ENCODE results near the gene FRMD4B.
A peak's percentile ranks its signal among the peaks of the same experiment; 100 is the strongest.
"Not testable (repeated sequence)": the region's sequence is repeated elsewhere in the genome, so short reads cannot be mapped to it uniquely, and the experiment has no call there.

The FRMD4B gene

DNA sequence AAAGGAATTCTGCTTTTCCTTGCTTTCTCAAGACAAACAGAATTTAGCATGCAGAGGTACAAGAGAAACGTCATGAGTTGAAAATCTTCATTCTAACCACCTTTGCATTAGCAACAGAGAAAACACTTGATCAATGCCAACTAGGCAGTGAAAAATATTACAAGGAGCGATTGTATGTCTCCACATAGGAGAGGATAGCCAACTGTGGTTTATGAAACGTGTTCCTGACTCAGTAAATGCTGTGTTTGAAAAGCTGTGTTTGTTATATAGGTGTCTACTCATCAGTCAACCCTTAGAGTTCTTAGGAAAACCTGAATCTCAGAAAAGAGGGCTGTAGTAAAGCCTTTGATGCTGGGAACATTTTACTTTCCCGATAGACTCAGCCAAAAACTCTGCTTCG, 102.4 kb downstream of the FRMD4B start:
- DNase-seq (ENCODE audit: low read depth) = no peak

DNA sequence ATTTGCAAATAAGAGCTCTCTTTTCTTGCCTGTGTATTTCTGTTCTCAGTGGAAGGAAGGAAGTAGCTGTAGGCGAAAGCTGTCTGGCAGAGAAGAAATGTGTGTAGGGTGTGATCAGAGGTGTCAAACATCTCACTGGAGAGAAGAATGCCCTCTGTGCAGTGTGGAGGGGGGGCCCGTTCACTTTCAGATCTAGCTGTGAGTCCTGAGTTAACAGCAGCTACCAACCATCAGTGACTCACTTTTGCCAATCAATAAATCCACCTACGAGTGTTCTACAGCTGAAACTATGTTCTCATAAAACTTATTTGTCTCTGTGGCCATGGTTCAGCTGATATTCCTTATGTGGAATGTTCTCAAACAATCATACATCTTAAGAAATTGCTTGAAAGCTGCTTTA, 103.7 kb downstream of the FRMD4B start:
- DNase-seq (ENCODE audit: low read depth) = peak; percentile 63

DNA sequence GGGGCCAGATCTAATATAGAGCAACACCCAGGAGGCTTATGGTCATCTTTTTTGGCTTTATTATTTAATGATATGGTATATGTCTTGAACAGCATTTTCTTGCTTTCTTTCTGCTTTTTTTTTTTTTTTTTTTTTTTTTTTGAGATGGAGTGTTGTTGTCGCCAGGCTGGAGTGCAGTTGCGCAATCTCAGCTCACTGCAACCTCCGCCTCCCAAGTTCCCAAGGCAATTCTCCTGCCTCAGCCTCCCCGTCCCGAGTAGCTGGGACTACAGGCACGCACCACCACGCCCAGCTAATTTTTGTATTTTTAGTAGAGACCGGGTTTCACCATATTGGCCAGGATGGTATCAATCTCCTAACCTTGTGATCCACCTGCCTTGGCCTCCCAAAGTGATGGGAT, 108.5 kb downstream of the FRMD4B start:
- DNase-seq (ENCODE audit: low read depth) = not testable (repeated sequence)

DNA sequence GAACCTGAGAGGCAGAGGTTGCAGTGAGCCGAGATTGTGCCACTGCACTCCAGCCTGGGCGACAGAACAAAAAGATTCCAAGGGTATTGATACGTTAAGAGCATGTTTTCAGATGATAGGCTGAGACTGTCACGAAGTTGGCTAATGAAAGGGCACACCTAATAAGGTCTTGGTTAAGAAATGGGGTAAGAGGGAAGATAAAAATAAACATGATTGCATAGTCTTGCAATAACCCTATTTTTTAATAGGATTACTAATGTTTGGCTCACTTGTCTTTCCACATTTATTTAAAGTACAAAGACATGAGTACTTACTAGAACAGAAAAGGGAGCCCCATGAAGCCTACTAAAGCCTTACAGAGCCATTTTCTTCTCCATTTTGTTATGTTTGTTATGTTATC, 109.0 kb downstream of the FRMD4B start:
- DNase-seq (ENCODE audit: low read depth) = no peak

DNA sequence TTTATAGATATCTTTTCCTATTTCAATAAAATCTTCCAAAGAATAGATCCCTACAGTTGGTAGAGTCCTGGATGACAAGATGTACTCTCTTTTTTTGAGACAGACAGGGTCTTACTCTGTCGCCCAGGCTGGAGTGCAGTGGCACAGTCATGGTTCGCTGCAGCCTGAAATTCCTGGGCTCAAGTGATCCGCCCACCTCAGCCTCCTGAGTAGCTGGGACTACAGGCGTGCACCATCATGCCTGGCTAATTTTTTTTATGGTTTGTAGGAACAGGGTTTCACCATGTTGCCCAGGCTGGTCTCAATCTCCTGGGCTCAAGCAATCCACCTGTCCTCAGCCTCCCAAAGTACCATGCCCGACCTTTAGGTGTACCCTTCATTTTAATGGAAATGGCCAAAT, 109.7 kb downstream of the FRMD4B start:
- DNase-seq (ENCODE audit: low read depth) = not testable (repeated sequence)

DNA sequence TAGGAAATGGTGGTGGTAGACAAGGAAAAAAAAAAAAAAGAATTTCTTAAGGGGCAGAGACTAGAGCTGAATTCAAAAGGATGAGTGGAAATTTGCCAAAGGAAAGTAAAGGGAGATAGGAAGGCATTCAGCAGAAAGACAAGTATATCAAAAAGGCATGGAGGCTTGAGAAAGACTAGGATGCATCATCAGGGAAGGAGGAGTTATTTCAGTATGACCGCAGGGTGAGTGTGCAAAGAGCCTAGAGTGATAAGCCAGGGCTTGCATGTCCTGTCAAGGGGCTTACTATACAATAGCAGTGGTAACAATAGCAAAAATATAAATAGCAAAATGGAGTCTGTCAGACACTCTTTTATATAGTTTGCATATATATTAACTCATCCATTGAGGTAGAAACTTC, 112.0 kb downstream of the FRMD4B start:
- no peak for DNase-seq (ENCODE audit: low read depth)

DNA sequence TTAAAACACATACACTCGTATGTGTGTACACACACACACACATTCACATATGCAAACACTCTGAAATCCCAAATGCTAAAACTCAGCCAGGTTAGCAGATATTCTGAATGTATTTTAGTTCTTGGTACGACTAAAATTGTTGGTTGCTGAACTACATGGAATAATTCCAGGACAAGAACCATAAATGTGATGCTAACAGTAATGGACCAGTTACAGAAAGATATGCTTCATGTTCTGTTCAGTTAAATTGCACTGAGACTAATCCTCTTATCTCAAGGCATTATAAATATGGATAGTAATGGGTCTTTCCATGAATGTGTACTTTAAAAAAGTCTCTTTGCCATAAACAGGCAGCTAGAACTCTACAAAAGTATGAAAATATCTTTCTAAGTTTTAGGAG, 113.3 kb downstream of the FRMD4B start:
- no peak for DNase-seq (ENCODE audit: low read depth)

DNA sequence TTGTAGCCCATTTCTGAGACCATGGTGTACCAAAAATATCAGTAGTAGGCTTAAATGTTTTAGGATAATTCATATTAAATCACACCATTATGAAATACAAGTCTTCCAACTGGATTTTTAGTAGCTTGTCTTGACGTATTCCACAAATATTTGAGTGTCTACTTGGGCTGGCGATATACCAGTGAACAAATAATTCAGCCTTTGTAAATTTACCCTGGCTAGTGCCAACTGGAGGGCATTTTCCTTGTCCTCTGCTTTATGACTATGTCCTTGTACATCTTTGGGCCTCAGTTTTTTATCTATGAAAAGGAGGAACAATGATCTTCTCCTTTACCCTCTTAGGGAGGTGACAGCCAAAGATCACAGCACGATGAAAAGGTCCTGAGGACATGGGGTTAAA, 114.8 kb downstream of the FRMD4B start:
- DNase-seq (ENCODE audit: low read depth) = no peak

DNA sequence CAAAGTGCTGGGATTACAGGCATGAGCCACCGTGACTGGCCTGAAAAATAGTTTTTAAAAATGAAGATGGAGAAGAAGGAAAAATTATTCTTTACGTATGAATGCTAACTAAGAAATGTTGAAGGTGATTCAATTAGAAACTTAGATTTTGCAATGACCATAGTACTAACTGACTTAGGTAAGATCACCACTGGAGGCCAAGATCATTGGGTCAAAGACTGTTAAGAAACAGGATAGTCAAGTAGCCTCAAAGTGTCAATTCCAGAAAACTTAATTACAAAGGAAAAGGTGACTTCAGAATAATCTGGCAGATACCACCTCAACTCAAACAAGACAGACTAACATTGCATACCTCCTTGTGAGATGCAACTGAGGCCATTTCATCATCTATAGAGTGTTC, 119.3 kb downstream of the FRMD4B start:
- no peak for DNase-seq (ENCODE audit: low read depth)

DNA sequence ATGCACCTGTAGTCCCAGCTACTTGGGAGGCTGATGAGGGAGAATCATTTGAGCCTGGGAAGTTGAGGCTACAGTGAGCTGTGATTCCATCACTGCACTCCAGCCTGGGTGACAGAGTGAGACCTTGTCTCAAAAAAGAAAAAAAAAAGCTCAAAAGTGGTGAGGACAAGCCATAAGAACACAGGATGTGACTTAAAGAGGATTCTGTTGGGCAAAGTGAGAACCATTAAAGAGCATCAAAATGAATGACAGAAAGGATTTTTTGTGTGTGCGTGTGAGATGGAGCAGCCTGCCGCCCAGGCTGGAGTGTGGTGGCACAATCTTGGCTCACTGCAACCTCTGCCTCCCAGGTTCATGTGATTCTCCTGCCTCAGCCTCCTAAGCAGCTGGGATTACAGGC, 119.8 kb downstream of the FRMD4B start:
- DNase-seq (ENCODE audit: low read depth) = not testable (repeated sequence)

DNA sequence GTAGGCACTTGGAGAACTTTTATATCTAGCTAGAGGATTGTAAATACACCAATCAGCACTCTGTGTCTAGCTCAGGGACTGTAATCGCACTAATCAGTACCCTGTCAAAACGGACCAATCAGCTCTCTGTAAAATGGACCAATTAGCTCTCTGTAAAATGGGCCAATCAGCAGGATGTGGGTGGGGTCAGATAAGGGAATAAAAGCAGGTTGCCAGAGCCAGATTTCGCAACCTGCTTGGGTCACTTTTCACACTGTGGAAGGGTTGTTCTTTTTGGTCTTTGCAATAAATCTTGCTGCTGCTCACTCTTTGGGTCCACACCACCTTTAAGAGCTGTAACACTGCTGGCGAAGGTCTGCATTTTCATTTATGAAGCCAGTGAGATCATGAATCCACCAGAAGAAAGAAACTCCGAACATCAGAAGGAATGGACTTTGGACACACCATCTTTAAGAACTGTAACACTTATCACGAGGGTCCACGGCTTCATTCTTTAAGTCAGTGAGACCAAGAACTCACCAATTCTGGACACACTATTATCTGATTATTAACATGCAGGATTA, 125.0 kb downstream of the FRMD4B start:
- not testable (repeated sequence) for DNase-seq (ENCODE audit: low read depth)

DNA sequence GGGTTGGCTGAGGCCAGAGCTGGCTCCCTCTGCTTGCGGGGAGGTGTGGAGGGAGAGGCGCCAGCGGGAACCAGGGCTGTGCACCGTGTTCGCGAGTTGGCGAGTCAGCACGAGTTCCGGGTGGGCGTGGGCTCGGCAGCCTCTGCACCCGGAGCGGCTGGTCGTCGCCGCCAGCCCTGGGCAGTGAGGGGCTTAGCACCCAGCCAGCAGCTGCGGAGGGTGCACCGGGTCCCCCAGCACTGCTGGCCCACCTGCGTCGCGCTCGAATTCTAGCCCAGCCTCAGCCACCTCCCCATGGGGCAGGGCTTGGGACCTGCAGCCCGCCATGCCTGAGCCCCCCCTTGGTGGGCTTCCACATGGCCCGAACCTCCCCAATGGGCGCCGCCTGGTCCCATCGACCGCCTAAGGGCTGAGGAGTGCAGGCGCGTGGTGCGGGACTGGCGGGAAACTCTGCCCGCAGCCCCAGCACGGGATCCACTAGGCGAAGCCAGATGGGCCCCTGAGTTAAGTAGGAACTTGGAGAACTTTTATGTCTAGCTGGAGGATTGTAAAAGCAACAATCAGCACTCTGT, 125.6 kb downstream of the FRMD4B start:
- no peak for DNase-seq (ENCODE audit: low read depth)

DNA sequence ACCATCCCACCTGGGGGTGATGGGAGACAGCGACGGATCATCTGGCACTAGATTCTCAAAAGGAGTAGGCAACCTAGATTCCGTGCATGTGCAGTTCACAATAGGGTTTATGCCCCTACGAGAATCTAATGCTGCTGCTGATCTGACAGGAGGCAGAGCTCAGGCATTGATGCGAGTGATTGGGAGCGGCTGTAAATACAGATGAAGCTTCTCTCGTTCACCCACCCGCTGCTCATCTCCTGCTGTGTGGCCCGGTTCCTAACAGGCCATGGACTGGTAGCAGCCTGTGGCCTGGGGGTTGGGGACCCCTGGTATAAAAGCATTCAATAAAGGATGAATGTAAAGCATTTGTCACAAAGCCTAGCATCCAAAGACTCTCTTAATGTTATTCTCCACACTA, 126.8 kb downstream of the FRMD4B start:
- DNase-seq (ENCODE audit: low read depth) = no peak

DNA sequence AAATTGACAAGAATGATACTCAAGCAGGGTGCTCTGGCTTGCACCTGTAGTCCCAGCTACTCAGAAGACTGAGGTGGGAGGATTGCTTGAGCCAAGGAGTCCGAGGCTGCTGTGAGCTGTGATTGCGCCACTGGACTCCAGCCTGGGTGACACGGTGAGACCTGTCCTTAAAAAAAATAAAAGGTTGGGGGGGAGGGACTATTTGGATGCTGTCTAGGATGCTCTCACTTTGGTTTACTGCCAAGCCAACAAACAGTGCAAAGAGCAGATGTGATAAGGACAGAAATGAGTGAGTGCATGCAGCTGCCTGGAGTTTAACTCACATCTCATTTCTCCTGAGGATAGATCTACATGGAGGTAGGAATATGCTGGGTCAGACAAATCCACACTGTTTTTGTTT, 130.0 kb downstream of the FRMD4B start:
- no peak for DNase-seq (ENCODE audit: low read depth)

DNA sequence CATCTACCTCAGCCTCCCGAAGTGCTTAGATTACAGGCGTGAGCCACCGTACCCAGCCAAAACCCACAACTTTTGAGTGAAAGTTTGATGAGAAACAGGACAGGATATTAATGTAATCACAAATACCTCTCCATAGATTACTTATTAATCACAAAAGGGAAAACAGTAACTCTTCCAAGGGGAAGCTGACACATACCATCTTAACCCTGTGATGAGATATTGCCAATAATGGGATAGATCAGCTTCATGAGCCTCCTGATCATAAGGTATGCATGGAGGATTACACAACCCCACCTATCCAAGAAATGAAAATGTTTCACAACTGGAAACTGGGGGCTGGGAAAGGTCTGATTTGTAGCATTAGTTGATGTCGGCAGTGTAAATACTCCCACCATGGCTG, 131.5 kb downstream of the FRMD4B start:
- no peak for DNase-seq (ENCODE audit: low read depth)

DNA sequence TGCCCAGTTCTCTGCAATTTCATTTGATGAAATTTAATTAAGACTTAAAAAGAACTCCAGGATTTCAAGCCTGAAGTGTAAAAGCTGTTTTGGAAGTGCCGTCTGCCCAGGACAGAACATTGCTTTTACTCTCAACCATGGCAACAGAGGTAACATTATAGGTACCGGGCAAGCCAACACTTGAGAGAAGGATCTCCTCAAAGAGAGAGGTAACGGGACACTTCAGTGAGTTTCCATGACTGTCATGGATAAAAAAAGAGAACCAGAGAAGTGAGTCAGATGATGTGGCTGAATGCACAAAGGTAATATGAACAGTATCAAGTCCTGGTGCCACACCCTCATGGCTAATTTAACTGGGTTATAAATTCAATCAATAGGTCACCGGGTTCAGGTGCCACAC, 133.3 kb downstream of the FRMD4B start:
- no peak for DNase-seq (ENCODE audit: low read depth)

DNA sequence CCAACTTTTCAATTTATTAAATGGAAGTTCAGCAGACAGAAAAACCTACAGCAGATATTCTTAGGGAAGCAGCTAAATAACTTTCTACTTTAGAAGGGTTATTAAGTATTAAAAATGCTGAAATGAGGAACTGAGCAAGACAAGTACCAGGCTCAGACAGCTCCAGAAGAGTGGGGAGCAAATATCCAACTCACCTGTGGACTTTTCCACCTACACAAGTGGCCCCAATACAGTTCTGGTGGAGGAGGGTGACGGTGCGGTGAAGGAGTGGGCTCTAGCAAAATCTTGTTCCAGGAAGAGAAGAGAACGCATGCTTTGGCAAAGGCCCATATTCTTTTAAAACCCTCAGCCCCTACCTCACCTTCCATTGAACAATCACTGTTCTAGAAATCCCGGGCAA, 133.7 kb downstream of the FRMD4B start:
- DNase-seq (ENCODE audit: low read depth) = no peak

DNA sequence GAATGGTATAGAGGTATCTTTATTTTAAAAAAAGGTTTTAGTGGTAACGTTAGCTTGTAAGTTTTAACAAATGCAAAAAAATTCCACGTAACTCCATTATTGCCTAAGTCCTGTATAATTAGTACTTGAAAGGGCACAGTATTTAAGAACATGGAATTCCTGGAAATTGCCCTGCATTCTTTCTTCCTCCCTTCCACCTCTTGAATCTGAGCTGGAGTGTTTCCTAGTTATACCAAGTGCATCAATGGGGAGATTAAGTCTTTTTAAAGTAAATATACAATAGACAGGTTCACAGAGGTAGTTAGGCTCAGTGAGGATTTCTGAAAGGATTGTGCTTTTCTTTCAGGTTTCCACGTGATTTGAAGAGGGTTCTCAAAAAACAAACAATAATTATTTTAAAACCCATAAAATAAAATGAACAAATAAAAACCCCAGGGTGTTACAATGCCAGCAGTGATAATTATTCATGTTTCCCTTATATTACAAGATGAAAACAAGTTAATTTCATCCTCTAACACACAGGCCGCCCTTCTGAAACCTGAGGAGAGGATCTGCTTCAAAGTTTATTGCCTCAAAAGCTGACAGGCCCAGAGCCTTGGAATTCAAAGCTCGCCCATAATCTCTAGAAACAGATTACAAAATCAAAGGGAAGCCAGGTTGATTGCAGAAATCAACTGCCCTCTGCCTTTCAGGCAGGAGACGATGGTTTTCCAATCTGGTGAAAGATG, 134.6 kb downstream of the FRMD4B start:
- DNase-seq (ENCODE audit: low read depth) = no peak

DNA sequence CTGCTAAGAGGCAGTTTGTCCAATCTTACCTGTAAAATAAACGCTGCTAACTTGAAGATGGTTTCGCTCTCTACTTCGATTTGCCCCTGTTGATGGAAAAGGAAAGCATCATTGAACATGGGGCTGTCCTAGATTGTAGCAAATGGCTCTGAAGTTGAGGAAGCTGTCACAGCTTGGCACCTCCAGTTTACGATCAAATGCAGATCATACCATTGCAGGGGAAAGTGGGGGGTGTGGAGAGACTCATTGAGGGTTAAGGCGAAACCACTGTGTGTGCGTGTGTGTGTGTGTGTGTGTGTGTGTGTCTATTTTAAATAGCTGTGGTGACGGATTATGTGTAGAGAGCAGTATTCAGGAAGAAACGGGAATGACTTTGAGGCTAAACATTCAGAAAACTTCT, 135.9 kb downstream of the FRMD4B start:
- peak; percentile 33 for DNase-seq (ENCODE audit: low read depth)

DNA sequence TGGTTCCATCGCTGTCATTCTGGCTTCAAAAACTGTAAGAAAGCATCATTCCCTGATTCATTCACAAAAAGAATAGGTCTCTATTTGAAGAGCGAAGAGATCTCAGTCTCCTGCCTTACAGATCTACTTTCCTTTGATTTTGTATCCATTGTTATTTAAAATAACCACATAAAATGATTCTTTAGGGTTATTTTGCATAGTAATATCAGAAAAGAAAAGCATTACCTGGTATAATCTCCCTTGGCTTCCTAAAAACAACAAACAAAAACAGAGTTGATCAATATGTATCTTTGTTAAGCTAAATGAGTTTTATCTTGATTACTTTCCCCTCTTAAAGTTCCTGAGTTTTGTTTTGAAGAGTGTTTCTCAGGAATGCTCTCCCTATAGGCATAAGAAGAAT, 136.9 kb downstream of the FRMD4B start:
- no peak for DNase-seq (ENCODE audit: low read depth)

DNA sequence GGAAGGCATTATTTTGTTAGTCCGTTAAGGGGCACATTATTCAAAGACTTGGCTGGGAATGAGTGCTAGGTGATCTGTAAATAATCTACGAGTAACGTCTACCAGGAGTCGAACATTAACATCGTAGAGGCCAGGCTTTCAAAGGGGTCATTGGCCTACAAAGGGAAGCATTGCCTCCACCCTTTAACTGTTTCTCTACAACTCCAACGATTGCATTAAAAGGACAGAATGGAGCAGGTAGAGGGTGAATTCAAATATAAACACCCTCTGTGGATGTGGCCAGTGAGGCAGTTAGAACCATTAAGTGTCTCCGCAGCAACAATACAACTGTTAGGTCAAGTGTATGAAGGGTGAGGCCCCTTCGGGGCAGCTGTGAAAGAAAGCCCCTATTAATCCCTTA, 137.5 kb downstream of the FRMD4B start:
- no peak for DNase-seq (ENCODE audit: low read depth)

DNA sequence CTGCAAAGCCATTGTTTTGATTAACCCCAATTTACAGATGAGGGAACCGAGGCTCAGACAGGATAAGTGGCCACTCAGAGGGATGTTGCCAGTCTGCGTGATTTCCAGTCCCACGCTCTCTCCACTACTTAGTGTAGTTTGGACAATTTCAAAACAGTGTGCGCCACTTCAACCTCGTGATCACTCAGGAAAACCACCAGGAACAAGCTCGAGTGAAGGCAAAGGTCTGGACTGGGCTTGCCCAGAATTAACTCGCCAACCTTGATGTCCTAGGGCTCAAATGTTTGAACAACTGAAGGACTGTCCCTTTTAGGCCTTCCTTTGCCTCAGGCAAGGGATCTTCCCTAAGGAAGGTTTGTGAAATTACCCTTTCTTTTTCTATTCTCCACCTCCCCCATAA, 139.3 kb downstream of the FRMD4B start:
- no peak for DNase-seq (ENCODE audit: low read depth)

DNA sequence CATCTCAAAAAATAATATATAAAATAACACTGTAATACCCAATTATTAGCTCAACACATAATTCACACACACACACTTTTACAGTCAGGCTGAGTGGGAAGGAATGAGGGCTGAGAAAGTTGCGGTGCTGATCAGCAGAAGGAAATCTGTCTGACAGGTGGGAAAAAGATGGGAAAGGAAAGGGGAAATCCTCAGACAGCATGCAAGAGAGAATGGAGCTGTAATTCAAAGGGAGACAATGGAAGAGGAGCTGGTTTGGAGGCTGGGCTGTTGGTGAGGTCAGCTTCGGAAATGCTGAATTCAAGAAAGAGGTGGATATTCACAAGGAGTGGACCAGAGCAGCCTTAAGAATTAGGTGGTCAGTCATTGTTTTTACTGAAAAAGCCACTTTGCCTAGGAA, 141.8 kb downstream of the FRMD4B start:
- no peak for DNase-seq (ENCODE audit: low read depth)

DNA sequence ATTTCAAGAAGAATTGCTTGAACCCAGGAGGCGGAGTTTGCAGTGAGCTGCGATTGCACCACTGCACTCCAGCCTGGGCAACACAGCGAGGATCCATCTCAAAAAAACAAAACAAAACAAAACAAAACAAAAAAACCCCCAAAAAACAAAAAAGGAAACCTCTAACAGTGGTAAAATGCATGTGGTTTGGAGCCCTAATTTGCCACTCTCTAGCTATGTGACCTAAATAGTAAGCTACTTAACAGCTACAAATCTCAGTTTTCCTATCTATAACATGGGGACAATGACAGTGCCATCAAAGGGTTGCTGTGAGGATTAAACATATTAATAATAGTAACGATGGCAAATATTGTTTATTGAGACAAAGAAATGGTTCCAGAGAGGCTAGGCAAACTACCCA, 144.1 kb downstream of the FRMD4B start:
- DNase-seq (ENCODE audit: low read depth) = no peak

Data from activated T-cell treated with anti-CD3 and anti-CD28 coated beads for 24 hours (primary cell).